Ramos (cell line): ENCODE data around the gene BTK.
"Not testable (repeated sequence)": the region's sequence is repeated elsewhere in the genome, so short reads cannot be mapped to it uniquely, and the experiment has no call there.

ENCODE experiments used
- in situ Hi-C: fragments of 300-500 bp; cut with MboI; formaldehyde crosslinking; loops from one replicate; pipeline ENCODE4 v1.14.3; 2022; ENCODE audit warnings: low sequenced_read_pairs; ENCODE audit not compliant: unreplicated experiment

BTK gene

DNA sequence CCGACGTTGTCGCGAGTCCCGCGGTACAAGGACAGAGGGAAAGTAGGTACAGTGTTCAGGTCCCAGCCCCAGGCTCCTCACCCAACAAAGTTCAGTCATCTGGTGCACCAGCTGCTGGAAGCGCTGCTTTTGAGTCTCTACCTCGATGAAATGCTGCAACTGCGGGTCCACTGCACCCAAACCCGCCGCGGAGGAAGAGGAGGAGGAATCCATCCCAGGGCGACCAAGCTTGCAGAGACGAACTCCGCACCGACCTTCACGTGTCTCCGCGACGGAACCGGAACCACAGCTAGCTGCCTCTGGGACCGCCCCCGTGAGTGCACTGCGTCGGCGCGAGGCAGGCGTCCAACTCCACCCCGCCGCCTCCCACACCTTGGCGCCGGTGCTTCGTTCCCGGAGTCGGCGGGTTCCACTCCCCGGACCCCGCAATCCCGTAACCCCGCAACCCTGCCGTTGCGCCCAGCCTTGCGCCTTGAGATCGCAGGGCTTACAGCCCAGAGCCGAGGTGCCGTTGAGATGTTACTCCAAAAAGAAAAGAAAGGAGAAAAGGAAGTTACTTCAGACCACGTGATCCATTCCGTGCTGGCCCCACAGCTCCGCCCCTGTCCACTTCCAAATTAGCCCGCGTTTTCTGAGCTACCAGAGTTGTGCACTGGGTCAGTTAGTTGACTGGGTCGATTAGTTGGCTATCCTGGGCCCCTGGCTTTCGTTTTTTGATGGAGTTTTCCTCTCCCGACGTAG, 37.4 kb downstream of the BTK start, which contains the start of gene TIMM8A:
Gene TIMM8A, minus strand, starts transcription at position 291 of the 741 bp plus-strand sequence. Its CDS starts 78 bp downstream, at position 213.
- in situ Hi-C loops: no loop called here

DNA sequence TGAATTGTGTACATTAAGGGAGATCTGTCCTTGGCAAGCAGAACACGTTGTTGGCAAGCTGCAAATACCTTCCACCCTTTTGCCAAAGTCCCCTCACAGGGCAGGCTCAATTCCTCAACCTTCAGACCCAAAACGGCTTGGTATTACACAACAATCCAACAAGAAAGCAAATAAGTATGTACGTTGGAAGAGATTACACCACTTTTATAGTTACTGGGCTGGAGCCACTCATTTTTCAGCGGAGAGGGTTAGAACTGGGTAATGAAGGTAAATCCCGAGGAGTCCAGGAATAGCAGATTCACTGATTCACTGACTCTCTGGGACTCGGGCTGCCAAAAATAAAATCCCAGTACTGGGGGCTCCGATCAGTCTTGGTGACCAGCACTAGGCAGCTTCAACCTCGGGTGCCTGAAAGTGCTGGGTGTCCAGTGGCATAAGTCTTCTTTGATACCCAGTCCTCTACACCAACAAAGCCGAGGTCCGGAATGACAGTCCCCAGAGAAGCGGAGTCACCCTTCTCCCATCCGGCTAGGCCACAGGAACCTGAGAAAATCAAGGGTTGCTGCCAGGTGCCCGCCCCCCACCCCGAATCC, 38.0 kb downstream of the BTK start:
- in situ Hi-C loops: no loop called here

DNA sequence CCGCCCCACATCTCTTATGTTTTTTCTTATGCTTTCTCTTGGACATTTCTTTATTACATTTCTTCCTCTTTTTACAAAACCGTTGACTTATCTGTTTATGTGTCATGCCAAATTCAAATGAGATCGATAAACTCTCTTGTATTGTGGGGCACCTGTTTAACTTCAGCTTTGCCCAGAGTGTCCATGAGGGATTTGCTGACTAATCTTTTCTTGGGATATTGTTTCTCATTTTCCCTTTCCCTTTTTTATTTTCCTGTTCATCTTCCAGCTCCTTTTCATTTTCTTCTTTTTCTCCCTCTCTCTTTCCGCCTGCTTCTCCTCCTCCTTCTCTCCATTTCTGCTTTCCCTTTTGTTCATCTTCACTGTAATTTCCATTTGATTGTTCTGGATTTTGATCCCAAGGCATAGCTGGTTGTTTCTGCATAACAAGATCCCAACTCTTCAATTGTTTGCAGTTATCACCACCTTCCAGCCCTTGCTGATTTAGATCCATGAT, 48.2 kb downstream of the BTK start:
- in situ Hi-C loops: no loop called here

DNA sequence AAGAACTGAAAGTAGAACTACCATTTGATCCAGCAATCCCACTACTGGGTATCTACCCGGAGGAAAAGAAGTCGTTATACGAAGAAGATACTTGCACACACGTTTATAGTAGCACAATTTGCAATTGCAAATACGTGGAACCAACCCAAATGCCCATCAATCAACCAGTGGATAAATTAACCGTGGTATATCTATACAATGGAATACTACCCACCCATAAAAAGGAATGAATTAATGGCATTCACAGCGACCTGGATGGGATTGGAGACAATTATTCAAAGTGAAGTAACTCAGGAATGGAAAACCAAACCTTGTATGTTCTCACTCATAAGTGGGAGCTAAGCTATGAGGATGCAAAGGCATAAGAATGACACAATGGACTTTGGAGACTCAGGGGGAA, 51.7 kb downstream of the BTK start:
- in situ Hi-C loops: not testable (repeated sequence)

DNA sequence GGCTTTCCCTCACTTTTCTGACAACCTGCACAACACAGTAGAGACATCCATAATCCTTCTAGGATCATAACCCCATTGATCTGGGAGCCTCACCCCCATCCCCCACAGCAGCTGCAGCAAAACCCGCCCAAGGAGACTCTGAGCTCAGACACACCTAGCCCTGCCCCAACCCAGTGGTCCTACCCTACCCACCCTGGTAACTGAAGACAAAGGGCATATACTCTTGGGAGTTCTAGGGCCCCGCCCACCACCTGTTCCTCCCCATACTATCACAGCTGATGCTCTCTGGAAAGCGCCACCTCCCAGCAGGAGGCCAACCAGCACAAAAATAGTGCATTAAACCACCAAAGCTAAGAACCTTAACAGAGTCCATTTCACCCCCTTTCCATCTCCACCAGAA, 59.4 kb downstream of the BTK start:
- in situ Hi-C loops: not testable (repeated sequence)

DNA sequence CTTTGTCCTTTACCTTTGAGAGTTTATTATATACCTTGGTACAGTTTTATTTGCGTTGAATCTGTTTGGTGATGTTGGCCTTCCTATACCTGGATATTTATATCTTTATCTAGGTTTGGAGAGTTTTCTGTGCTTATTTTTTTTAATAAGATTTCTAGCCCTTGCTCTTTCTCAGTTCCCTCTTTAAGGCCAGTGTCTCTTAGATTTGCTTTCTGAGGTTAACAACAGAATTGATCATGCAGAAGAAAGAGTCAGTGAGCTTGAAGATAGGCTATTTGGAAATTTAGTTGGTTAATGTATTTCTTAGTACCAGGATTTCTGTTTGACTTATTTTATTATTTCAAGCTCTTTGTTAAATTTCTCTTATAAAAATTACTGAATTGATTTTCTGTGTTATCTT, 82.2 kb downstream of the BTK start:
- in situ Hi-C loops: no loop called here
